Myocyte (in vitro differentiated cells): ENCODE measurements around the gene DUOX1. TPM values are rescaled to one million over a fixed set of nuclear protein-coding genes. Genes with fewer than 3 reads are reported as not detected.
A peak's percentile ranks its signal among the peaks of the same experiment; 100 is the strongest.

Source experiments
- DNase-seq: peaks from one replicate; pipeline ENCODE4 v3.0.0-alpha.2; 2012; ENCODE audit warnings: low read depth
- total RNA-seq: library from RNA; depleted of rRNA; stranded (reverse); fragments of >200 nt; gene quantifications from 2 replicates; pipeline ENCODE4 v1.2.3, GENCODE V29; 2014

DUOX1 gene
- total RNA-seq, 1 donor from 2014 or later: not detected

DNA sequence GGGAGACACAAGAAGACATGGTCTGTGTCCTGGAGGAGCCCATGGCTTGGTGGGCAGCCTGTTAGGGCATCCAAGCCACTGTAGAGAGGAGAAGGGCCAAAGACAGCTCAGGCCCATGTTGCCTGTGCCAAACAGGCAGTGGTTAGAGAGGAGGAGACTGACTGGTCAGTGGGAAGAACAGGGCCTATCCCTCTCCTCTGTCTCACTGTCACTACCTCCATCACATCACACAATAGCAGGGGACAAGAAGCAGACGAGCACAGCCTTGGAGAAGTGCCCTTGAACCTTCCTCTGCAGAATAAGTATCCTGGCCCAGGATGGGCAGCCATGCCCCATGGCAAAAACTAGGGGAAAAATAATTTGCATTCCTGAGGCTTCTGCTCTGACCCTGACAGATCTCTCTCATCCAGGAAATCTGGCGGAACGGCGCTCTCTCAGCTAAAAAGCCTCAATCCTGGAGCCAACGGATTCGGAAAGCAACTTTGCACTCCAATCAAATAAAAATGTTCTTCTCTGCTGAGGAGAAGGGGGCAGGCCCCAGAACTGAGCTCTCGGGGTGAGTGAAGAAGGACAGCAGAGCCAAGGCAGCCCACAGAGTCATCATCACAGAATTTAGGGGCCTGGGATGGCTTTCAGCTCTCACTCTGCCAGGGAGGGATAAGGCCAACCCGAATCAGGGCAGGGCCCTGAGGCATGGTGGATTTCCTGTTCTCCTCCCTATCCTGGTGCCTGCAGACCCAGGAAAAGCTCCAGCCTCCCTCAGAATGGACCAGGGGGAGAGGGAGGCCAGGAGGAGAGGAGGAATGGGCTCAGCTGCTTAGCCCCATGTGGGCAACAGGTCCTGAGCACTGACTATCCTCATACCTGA lies 56.3 kb downstream of the DUOX1 start:
- peak; percentile 68 for DNase-seq

DNA sequence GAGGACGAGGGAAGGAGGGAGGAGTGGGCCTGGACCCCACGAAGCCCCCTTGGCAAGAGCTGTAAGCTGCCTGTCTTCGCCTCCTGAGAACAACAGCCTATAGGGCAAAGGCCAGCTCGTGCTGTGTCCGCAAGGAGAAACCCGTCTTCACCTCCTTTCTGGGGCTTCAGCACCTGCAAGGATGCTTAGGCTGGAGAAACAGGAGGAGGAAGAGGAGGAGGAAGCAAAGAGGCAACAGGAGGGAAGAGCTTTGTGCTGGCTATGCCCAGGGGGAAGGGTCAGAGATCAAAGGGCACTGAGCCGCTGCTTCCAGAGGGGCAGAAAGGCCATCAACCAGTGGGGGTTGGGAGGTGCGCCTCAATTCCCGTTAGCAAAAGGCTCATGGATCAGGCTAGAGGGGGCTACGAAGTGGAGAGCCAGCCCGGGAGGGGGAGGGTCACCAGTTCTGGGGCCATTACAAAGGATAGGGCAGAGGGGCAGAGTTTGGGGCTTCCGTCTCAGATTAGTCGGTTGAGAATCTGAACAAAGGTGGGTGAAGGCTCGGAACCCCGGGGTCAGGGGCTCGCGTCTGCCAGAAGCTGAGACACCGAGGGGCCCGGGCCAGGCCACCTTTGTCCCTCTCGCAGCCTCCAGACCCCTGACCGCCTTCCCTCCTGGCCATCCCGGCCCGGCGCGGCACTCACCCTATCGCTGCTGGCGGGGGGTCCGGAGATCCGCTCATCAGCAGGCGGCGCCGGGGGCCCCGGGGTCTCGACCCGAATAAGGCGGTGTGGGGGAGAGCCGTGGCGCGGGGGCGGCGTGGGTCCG lies 57.2 kb downstream of the DUOX1 start:
- DNase-seq: peak; percentile 9

DNA sequence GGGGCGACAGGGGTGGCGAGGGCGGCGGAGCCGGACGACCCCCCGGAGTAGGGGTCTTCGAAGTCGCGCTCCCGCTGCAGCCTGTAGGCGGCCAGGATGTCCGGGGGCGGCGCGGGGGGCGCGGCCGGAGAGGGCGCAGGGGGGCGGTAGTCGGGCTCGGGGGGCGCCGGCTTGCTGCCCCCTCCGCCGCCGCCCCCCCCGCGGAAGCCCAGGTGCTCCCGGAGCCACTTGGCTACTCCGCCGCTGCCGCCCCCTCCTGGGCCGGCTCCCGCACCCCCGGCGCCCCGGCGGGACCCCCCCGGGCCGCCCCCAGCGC lies 57.7 kb downstream of the DUOX1 start:
- DNase-seq: no peak

DNA sequence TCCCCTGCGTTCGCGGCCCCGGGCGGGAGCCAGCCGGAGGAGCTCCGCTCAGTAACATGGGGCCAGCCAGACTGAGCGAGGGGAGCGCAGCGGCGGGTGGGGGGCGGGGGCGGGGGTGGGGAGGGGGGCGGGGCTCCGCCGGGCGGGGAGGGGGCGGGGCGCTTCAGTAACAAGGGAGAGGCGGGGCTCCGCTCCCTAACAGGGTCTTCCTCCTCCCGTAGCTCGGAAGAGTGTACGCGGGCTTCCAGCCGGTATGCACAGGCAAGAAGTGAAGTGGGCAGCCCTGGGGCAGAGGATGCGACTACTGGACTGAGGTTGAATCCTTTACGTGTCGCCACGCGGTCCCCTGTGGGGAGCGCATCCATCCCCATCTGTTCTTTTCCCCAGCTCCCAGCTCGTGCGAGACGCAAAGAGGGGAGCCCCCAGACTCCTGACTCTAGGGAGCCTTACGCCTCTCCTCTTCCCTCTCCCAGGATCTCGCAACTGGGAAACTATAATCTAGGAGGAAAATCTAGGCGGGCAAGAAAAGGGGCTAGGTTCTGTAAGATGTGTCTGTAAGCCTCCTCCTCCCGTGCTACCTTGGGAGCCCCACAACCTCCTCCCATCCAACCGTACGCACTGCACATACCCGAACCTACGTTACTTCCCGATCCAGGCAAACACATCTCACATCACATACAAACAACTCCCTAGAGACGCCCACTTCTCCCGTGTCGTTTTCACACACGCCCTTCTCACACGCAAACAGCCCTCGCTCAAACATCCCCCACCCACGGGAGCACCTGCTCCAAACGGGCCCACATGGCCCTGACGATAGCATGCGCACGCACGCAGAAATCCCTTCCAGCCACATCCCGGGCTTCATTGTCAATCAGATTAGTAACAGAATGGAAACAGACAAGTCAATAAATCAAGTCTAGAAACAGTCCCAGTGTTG lies 58.4 kb downstream of the DUOX1 start, which contains the start of gene SHF:
SHF (minus strand) TSS at position 73 of the 937 bp plus-strand sequence; CDS start at position 58, 15 bp downstream.
- DNase-seq: peak; percentile 82

DNA sequence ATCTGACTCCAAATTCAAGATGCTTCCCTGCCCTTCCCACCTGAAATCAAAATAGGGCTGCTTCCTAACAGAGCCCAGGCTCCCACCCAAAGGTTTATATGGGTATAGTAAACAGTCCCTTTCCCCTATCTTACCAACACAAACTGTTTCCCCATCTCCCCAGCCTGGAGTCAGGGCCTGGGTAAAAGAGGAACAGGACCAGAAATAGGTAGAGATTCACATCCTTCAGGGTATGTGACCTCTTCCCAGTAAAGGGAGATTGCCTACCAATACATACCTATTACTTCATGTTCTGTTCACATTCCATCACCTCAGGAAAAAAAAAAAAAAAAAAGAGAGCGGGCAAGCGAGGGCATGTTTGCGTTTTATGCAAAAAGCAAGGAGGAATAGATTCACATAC lies 67.7 kb downstream of the DUOX1 start:
- DNase-seq: no peak

DNA sequence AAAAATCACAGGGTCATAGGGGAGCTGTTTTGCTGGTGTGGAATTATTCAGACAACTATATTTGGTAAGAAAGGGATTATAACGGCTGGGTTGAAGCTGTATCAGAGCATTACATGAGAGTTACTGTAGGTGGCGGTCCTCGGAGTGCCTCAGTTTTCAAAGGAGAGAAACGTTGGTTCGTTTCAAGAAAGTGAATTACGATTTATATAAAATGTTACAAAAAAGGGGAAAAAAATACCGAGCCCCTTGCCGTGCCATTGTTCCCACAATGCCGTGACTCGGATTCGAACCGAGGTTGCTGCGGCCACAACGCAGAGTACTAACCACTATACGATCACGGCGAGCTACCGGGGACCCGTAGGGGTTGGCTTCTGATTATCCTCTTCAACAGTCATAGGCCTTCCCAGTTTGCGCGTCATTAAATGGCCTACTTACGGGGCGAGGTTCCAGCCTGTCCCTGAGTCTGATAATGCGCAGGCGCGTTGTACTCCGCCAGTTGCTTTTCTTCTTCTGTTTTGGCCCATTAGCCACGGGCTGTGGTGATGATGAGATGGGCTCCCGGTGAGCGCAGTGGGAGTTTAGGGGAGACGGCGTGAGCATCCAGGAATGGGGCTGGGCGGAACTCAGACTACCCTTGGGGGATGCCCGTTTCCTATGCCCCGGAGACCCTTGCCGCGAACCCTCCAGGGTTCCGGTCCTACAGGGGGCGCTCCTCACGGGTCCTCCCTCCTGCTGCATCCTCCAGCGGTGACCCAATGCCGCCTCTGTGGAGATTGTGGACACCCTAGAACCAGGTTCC lies 68.7 kb downstream of the DUOX1 start:
- DNase-seq: peak; percentile 96

DNA sequence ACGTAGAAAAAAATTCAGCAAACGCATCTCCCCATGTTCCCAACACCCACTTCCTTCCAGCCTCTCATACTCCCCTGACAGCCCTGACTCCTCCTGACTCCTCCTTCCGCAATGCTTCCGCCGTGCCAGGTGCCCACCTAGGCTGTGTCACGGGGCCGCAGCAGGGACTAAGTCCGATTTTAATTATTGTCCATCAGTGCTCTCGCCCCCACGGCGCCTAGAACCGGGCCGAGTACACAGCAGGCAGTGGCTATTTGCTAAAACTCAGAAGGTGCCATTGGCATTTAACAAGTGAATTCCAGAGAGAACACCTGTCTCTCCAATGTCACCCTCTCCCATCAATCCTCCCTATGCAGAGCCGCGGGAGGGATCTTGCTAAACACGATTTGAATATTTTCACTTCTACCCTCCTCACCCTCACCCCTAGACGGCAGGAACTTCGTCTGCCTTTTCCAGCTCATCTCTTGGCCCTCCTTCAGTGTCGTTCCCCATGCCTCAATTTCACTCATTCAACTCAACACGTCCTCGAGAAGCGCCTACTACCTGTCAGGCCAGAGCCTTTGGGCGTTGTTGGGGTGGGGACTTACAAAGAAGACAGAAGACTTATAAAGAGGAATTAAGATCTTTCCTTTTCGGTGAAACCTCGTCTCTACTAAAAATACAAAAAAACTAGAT lies 69.5 kb downstream of the DUOX1 start:
- DNase-seq: peak; percentile 28

DNA sequence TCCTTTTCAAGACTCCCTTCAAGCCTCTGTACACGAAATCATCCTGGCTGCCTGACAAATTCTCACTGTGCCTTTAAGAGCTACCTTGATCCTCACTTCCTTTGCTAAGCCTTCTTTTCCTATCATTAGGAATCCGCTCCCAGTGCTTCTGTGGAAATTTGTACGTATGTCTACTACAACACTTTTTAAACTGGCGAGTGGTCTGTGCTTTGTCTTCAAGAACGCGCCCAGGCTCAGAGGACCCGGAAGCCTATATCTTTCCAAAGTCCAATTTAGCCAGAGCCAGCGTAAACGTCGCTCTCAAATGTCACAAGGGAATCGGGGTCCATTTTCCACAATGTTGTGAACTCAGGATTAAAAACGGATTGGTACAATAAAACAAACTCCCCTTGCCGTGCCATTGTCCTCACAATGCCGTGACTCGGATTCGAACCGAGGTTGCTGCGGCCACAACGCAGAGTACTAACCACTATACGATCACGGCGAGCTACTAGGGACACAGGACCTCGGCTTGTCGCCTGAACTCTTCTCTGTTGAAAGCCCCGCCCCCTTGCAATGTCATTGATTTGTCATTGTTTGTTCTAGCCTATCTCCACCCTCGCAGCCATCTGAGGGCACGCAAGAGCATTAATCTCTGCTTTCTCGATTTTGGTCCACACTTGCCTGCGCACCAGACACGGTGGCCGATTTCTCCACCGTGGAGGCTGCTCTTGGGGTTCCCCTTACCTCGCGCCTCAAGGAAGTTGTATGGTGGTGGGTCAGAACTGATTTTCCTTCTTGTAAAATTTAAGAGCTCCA lies 70.4 kb downstream of the DUOX1 start:
- DNase-seq: peak; percentile 95

DNA sequence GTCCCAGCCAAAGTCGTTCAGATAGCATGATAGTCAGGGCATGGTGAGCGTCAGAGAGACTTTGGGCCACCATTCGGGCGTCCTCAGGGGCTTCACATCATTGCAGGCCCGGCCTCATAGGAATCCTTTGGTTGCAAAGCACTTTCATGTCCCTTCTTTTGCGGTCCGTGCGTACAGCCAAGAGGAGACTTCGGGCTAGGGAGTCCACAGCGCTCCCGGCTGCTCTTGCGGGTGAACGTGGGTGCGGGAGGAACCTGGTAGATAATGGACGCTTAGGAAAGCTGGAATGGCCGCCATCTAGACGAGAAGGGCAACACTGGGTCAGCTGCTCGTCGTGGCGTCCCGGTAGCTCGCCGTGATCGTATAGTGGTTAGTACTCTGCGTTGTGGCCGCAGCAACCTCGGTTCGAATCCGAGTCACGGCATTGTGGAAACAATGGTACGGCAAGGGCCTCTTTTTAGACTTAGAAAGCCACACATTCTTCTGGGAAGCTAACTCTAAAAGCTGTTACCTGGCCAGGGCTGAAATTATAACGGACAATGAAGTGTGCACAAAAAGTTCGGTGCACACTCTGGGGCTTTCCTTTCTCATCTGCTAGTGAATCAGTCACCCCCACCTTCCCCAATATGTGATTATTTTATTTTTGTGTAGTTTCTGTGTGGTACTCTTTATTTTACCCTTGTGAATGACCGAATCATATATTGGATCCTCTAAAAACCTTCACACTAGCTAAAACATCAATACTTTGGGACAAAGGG lies 71.2 kb downstream of the DUOX1 start:
- peak; percentile 82 for DNase-seq

DNA sequence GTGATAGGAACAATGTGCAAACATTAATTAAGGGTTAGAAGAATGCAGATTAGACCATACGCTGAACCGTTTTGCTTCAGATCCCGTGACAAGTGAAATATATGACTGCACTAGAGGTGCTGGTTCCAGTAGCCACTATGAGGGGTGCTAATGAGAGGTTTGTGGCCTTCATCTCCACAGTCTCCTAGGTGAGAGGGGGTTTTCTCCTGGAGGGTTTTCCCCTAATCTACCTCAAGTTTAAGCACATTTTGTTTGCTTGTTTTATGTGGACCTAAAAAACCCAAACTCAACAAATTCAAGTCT lies 71.7 kb downstream of the DUOX1 start:
- no peak for DNase-seq

DNA sequence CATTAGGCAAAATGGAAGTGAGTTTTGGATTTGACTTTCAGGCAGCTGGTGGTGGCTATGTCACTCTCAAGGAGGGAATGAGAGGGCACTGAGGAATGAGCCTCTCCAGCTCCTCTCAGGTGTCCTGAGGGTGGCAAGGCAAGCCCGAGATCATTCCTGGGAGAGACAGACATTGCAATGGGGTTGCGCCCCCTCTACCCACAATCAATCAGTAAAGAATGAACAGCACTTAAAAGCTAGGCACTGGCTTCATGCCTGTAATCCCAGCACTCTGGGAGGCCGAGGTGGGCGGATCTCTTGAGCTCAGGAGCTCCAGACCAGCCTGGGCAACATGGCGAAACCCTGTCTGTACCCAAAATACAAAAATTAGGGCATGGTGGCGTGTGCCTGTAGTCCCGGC lies 72.1 kb downstream of the DUOX1 start:
- DNase-seq: no peak

DNA sequence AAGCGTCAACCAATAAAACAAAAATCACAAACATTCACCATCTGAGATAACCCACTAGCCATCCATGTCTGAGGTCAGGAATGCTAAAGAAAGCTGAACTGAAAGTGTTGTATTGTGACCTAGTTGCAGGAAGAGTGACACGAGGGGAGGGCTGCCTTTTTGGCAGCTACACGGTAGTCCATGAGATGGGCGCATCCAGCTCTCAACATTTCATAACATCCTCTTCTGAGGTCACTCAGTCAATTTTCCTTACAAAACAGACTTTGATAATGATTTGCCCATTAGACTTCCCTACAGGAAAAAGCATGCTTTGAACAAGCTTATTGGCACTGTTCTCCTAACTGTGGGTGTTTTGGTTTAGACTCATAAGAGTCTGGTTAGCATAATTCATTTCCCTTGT lies 73.4 kb downstream of the DUOX1 start:
- DNase-seq: no peak

DNA sequence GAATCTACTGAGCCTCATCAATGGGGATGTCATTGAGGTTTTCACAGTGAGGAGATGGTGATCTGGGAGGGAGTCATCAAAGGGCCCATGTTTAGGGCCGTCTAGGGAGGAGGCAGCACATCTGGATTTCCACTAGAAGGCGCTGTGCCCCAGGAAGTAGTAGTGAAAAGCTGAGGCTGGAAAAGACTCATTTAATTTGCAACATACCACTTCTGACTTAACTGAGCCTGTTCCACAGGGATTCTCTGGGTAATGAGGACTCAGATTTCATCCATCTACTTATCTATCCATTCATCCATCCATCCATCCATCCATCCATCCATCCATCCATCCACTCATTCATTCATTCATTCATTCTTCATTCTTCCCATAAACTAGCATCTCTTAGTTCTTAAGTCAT lies 75.4 kb downstream of the DUOX1 start:
- DNase-seq: peak; percentile 68

DNA sequence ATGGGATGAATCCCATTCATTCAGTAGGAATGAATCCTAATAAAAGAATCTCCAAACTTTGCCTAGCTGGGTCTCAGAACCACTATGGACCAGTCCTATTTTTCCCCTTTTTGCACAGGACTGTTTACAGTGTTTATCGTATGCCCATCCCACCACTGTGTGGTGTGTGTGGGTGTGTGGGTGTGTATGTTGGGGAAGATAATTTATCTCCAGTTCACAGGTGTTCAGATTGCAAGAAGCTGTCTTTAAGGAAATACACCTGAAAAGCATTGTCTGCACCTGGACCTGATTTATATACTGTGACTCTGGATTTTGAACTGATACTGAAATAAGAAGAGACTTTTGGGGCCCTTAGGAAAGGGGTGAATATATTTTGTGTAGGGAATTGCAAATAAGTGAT lies 82.7 kb downstream of the DUOX1 start:
- DNase-seq: no peak
